Right lobe of liver (tissue), 4 donors: ENCODE results near the gene BRMS1.

ENCODE experiments used
- POLR2A ChIP-seq: fragments of 450-650 bp; IDR thresholded peaks from one replicate; pipeline ENCODE4 v1.6.1; 2017; ENCODE audit warnings: antibody characterized with exemption, mild to moderate bottlenecking
- TF ChIP-seq, protein P1 (sequence below), 4 donors: fragments of 200-600 bp in 3 of 4; fragments of 450-650 bp in 1 of 4; IDR thresholded peaks; one replicate each; pipeline versions ENCODE4 v1.5.1 to v1.8.0; 2016 to 2022; ENCODE audit warnings: antibody characterized with exemption in 4 of 4, mild to moderate bottlenecking in 2 of 4
- donor health status: DM: no; HTN: no; CAD: no.
- donor health status: DM: no; HTN: no; CAD: no.
- donor health status: DM: no; HTN: yes; CAD: no.

DNA sequence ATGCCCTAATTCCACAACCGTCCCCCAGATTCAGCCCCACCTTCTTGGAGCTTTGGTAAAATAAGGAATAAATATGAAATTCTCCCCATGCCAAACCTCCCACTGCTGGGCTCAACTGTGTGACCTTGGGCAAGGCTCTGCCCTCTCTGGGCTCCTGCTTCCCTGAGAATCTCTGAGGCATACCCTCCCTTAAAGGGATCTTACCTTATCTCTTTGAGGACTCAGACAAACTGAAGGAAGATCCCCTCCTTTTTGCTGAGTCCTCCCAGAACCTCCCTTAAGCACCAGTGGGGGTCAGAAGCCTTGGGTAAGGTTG, 30.8 kb downstream of the BRMS1 start:
- TF ChIP-seq, protein P1, sequence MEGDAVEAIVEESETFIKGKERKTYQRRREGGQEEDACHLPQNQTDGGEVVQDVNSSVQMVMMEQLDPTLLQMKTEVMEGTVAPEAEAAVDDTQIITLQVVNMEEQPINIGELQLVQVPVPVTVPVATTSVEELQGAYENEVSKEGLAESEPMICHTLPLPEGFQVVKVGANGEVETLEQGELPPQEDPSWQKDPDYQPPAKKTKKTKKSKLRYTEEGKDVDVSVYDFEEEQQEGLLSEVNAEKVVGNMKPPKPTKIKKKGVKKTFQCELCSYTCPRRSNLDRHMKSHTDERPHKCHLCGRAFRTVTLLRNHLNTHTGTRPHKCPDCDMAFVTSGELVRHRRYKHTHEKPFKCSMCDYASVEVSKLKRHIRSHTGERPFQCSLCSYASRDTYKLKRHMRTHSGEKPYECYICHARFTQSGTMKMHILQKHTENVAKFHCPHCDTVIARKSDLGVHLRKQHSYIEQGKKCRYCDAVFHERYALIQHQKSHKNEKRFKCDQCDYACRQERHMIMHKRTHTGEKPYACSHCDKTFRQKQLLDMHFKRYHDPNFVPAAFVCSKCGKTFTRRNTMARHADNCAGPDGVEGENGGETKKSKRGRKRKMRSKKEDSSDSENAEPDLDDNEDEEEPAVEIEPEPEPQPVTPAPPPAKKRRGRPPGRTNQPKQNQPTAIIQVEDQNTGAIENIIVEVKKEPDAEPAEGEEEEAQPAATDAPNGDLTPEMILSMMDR (IDR thresholded peaks at IDR 0.05), result no peak
- TF ChIP-seq POLR2A, result no peak
